ENCODE results near the gene CCDC195.

The CCDC195 gene

DNA sequence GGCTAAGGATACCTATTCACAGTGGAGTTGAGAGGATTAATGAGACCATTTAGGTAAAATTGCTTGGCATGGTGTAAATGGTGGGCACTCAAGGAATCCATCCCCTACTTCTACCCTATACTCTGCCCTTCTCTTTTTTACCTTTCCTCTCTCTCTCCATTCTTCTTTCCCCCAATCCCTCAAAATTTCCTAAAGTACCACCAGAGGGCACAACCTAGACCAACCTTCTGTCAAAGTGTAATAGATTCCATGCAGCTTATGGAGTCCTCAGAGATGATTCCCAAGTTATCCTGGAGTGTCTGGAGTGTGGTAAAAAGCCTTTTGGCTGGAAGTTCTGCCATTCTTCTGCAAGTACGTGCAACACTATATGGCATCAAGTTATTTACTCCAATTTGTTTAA, 33.0 kb upstream of the CCDC195 start:
- Histone ChIP-seq H3K4me1 (no peaks in the 10 kb centered on the region), H3K36me3 (no peaks in the 10 kb centered on the region), H3K4me3 (ENCODE audit: low read depth, low read length) (no peak overlapping the region), H3K27me3 (no peaks in the 10 kb centered on the region), H3K9me3 (no peaks in the 10 kb centered on the region)
- TF ChIP-seq, protein P1, sequence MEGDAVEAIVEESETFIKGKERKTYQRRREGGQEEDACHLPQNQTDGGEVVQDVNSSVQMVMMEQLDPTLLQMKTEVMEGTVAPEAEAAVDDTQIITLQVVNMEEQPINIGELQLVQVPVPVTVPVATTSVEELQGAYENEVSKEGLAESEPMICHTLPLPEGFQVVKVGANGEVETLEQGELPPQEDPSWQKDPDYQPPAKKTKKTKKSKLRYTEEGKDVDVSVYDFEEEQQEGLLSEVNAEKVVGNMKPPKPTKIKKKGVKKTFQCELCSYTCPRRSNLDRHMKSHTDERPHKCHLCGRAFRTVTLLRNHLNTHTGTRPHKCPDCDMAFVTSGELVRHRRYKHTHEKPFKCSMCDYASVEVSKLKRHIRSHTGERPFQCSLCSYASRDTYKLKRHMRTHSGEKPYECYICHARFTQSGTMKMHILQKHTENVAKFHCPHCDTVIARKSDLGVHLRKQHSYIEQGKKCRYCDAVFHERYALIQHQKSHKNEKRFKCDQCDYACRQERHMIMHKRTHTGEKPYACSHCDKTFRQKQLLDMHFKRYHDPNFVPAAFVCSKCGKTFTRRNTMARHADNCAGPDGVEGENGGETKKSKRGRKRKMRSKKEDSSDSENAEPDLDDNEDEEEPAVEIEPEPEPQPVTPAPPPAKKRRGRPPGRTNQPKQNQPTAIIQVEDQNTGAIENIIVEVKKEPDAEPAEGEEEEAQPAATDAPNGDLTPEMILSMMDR (IDR thresholded peaks at IDR 0.05; ENCODE audit: low read depth, low read length), result 0 out of 2 replicates have a peak, but pooled peaks have one; percentile 16
- DNase-seq, result no peak

DNA sequence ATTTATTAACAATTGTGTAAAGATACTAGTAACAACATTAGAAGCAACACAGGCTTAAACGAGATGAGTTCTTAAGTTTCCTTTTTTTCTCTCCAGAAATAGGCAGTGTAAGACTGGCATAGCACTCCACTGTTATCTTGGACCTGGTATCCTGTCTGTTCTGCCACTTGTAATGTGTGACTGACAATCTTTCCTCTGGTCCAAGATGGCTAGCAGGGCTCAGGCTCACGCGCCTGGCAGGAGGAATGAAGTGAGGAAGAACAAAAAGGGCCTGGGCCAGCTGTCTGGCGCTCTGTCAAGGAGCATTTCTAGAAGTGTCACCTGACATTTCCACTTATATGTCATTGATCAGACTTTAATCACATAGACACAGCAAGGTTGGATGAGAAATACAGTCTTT, 31.6 kb upstream of the CCDC195 start:
- no peaks in the 10 kb centered on the region for H3K36me3 ChIP-seq
- DNase-seq, result no peak
- H3K27me3 ChIP-seq, result no peaks in the 10 kb centered on the region
- TF ChIP-seq, protein P1 (IDR thresholded peaks at IDR 0.05; ENCODE audit: low read depth, low read length), result no peak
- no peak overlapping the region for H3K4me3 ChIP-seq (ENCODE audit: low read depth, low read length)
- no peaks in the 10 kb centered on the region for H3K4me1 ChIP-seq
- no peaks in the 10 kb centered on the region for H3K9me3 ChIP-seq

DNA sequence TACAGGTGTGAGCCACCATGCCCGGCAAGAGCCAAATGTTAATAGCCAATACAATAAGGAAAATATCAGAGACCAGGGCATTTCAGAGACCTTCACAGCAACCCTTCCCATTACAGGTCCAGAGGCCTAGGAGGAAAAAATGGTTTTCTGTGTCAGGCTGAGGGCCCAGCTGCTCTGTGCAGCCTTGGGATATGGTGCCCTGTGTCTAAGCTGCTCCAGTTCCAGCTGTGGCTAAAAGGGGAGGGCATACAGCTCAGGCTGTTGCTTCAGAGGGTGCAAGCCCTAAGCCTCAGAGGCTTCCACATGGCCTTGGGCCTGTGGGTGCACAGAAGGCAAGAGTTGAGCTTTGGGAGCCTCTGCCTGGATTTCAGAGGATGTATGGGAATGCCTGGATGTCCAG, 20.1 kb upstream of the CCDC195 start:
- Histone ChIP-seq H3K27me3 (no peaks in the 10 kb centered on the region), H3K4me3 (ENCODE audit: low read depth, low read length) (no peak overlapping the region), H3K4me1 (no peaks in the 10 kb centered on the region), H3K36me3 (no peaks in the 10 kb centered on the region), H3K9me3 (no peaks in the 10 kb centered on the region)
- TF ChIP-seq, protein P1 (IDR thresholded peaks at IDR 0.05; ENCODE audit: low read depth, low read length), result no peak
- DNase-seq, result no peak

DNA sequence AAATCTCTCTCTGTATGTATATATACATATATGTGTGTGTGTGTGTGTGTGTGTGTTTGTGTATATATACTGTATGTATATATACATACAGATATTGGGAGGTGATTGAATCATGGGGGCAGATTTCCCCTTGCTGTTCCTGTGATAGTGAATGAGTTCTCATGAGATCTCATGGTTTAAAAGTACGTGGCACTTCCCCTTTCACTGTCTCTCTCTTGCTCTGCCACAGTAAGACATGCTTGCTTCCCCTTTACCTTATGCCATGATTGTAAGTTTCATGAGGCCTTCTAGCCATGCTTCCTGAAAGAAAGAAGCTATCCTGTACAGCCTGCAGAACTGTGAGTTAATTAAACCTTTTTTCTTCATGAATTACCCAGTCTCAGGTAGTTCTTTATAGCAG, 18.8 kb upstream of the CCDC195 start:
- no peaks in the 10 kb centered on the region for H3K4me1 ChIP-seq
- DNase-seq, result no peak
- H3K27me3 ChIP-seq, result no peaks in the 10 kb centered on the region
- H3K36me3 ChIP-seq, result no peaks in the 10 kb centered on the region
- no peaks in the 10 kb centered on the region for H3K9me3 ChIP-seq
- H3K4me3 ChIP-seq (ENCODE audit: low read depth, low read length), result no peak overlapping the region
- TF ChIP-seq, protein P1 (IDR thresholded peaks at IDR 0.05; ENCODE audit: low read depth, low read length), result no peak

DNA sequence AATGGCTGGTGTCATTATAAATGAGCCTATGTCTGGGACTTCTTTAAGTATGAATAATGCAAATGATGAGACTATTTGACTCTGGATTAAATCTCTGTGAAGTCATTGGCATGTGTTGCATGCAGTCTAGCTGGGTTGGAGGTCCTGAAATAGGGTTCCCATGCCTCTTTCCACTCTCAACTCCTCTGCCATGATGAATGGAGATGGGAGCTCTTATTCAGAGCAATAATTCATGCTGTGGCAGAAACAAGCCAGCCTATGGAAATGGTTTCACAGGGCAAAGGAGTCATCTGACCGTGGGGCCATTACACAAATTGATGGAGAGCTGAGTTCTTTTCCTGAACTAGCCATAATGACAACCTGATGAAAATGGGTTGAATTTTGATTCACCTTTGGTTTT, 15.5 kb upstream of the CCDC195 start:
- Histone ChIP-seq H3K4me3 (ENCODE audit: low read depth, low read length) (no peak overlapping the region), H3K36me3 (no peaks in the 10 kb centered on the region), H3K27me3 (no peaks in the 10 kb centered on the region), H3K4me1 (no peaks in the 10 kb centered on the region), H3K9me3 (no peaks in the 10 kb centered on the region)
- TF ChIP-seq, protein P1 (IDR thresholded peaks at IDR 0.05; ENCODE audit: low read depth, low read length), result no peak
- no peak for DNase-seq

DNA sequence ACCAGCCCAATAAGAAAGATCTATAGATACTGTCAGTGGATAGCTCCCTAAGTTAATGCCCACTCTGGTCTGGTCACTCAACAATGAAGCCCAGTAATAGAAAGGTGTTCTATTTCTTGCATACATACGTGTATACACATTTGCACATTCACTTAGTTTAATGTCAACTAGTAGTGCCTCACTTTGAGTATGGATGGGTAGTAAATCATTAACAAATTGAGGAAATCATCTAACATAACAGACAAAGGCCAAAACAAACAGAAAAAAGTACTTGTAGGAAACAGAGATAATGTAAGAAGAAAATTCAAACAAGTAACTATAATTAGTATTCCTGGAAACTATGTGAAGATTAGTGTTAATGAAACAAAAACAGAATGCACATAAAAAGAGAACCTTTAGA, 13.3 kb upstream of the CCDC195 start:
- Histone ChIP-seq H3K27me3 (no peaks in the 10 kb centered on the region), H3K36me3 (no peaks in the 10 kb centered on the region), H3K4me1 (no peaks in the 10 kb centered on the region), H3K4me3 (ENCODE audit: low read depth, low read length) (no peak overlapping the region), H3K9me3 (no peaks in the 10 kb centered on the region)
- DNase-seq, result no peak
- TF ChIP-seq, protein P1 (IDR thresholded peaks at IDR 0.05; ENCODE audit: low read depth, low read length), result no peak
